Measurements from ENCODE around the gene MTX1.
"Not testable (repeated sequence)": the region's sequence is repeated elsewhere in the genome, so short reads cannot be mapped to it uniquely, and the experiment has no call there.

MTX1 gene

DNA sequence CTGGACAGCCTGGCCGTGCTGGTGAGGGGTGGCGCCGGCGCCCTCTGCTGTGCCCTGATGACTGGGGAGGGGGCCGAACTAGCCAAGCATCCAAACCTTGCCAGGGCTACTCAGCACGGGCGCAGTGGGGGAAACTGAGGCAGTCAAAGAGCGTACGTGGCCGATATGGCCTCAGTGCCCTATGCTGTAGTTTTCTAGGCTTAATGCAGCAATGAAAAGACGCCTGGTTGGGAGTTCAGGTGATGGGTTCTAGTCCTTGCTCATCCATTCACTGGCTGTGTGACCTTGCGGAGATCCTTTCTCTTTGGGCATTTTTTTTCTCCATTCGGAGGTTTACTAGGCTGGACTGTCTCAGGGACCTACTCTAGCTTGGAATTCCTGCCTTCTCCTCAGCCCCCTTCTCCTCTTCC lies 822 bp downstream of the MTX1 start:
- DNase-seq: no peak

DNA sequence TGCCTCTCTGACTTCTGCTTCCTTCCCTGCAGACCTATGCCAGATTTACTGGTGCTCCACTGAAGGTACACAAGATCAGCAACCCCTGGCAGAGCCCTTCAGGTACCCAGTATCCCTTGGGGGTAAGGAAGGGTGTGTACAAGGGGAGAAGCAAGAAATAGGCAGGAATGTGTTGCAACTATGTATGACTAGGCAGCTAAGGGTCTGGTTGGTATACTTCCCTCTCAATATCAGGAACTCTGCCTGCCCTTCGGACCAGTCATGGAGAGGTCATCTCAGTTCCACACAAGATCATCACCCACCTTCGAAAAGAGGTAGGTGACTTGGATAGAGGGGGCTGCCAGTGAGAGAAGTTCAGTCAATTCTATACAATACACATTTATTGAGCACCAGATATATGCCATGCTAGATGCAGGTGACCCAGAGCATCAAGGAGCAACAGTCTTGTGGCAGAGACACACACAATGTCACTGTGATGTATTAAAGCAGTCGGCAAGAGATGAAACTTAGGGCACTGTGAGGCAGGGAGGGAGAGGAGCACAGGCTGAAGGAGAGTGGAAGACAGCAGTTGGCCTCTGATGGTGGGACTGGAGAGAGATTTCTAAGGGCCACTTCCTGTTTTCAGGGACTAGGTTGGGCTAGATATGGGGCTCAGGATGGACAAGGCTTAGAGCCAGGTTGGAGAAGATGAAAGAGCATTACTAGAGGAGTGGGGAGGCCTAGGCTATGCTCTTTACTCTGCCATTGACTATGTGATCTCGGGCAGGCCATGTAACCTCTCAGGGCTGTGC lies 2.0 kb downstream of the MTX1 start:
- no peak for DNase-seq

DNA sequence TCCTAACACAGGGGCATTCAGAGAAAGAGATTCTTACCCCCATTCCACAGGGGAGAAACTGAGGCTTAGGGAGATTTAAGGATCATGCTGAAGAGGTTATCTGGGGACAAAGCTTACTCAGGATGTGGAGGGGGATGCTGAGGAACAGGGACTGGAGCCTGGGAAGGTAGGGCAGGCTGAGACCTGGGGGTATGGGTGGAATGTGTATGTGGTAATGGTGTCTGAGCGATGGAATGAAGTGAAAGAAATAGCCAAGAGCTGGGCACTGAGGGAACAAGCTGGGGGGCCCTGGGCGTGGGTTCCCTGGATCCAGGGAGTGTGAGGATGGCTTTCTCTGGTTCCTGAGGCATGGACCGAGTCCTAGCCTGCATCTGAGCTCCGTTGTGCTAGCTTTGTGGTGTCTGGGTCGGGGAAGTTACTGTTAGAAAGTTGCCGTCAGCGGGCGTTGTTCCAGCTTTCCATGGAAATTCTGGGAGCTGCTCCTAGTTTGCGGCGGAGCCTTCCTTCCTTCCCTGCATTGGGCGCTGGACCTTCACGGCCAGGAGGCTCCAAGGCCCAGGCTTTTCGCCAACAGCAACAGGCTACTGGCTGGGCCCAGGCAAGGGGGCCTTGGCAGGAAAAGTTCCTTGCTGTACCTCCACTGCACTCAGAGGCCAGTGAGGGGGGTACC lies 3.0 kb downstream of the MTX1 start:
- DNase-seq: not testable (repeated sequence)

DNA sequence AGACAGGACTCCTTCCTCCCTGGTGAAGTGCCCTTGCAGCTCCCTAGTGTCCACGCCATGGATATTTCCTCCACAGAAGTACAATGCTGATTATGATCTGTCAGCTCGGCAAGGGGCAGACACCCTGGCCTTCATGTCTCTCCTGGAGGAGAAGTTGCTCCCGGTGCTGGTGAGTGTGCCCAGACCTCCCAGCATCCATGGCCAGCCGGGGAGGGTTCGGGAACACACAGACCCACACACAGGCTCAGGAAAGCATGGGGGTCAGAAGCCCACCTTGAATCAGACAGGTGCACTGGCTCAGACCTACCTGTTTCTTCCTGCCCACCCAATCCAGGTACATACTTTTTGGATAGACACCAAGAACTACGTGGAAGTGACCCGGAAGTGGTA lies 3.6 kb downstream of the MTX1 start:
- not testable (repeated sequence) for DNase-seq

DNA sequence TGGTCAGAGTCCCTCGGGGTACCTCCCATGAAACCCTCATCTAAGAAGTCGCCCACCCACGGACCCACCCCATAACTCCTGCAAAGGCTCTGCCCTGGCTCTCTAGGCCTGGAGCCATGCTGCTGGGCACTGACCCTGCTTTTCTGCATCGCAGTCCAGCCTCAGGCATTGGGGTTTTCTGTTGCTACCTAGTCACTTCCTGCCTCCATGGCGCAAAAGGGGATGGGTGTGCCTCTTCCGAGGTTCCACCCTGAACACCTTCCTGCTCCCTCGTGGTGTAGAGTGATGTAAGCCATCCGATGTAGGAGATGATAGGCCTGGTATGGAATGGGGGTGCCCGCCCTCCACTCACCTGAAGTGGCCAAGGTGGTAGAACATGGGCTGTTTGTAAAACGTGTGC lies 6.2 kb downstream of the MTX1 start:
- DNase-seq: not testable (repeated sequence)

DNA sequence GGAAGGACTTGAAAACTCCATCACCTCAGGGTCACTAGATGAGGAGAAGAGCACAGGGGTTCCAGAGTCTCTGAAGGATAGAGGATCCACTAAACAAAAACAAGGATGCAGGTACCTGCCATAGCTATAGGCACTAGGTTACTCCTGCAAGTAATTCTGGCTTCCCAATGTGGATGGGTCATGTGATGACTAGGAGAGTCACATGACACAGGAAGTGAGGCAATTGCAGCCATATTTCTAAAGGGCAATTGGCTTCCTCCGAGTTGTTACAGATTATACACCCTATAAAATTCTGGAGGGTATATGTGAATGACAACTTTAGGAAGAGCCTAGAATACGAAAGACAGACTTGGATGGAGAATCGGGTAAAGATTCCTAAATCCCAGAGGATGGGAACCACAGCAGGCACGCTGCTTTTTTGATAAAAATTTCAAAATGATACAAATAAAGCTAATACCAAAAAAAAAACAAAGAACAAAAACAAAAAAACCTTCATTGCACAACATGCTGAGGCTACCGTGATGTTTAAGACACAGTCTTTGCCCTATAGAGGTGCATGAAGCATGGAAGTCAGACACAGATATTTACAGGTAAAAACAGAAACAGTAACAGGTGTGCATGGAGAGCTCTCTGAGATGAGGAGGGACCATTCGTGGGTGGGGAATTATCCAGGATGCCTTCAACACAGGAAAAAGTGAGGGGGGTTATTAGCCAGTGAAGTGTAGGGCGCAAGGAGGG lies 10.5 kb downstream of the MTX1 start:
- DNase-seq: peak; percentile 86

DNA sequence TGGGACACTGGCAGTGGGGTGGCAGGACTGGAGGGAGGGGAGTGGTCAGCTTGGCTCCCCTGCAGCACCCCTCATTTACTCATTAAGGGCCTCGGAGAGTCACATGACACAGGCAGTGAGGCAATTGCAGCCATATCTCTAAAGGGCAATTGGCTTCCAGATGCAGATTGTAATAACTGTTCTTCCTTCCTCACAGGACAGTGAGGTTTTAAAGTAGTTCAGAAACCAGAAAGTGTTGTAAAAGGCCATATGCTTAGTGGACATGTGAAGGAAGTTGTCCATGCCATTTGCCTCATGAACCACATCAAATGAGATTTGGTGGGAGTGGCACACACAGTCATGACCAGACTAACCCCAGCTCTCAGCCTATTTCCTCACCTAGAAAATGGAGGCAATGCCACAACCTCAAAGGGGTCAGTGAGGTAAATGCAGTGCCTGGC lies 11.1 kb downstream of the MTX1 start:
- peak; percentile 43 for DNase-seq

DNA sequence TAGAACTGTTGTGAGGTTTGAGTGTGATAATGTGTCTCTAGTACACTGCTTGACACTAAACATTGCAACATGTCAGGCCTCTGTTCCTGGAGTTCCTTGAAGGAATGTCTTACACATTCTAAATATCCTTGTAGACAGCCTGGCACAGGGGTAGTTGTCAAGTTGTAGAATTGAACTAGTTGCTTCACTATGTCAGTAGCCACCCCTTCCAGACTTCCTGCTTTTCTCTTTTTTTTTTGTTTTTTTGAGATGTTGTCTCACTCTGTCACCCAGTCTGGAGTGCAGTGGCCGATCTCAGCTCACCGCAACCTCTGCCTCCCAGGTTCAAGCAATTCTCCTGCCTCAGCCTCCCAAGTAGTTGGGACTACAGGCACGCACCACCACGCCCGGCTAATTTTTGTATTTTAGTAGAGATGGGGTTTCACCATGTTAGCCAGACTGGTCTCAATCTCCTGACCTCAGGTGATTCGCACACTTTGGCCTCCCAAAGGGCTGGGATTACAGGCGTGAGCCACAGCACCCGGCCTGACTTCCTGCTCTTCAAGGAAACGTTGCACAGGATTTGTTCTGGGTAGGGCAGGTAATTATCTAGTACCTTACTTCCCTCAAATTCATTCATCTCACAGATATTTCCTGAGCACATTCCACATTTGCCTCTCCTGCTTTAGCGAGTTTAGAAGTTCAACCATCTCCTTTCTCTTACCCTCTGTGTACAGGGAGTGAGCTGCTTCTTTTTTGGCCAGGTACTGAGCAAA lies 11.9 kb downstream of the MTX1 start:
- not testable (repeated sequence) for DNase-seq

DNA sequence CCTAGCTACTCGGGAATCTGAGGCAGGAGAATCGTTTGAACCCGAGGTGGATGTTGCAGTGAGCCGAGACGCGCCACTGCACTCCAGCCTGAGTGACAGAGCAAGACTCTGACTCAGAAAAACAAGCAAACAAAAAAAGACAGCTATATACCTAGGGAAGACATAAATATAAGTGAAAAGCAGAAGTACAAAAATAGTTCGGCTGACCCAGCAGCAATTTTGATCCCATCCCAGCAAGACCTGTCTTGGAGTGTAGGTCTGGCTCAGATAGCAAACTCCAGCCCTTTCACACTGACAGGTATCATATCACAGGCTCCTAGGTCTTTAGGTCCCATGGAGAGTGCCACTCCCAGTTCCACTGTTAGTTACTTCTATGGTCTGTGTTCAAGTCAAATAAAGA lies 14.6 kb downstream of the MTX1 start:
- DNase-seq: no peak

DNA sequence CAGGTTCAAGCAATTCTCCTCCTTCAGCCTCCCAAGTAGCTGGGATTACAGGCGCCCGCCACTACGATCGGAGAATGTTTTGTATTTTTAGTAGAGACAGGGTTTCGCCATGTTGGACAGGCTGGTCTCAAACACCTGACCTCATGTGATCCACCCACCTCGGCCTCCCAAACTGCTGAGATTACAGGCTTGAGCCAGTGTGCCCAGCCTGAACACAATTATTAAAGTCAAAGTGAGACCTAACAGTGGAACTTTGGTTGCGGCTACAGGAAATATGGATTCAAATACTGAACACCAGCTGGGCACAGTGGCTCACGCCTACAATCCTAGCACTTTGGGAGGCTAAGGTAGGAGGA lies 16.9 kb downstream of the MTX1 start:
- DNase-seq: not testable (repeated sequence)

DNA sequence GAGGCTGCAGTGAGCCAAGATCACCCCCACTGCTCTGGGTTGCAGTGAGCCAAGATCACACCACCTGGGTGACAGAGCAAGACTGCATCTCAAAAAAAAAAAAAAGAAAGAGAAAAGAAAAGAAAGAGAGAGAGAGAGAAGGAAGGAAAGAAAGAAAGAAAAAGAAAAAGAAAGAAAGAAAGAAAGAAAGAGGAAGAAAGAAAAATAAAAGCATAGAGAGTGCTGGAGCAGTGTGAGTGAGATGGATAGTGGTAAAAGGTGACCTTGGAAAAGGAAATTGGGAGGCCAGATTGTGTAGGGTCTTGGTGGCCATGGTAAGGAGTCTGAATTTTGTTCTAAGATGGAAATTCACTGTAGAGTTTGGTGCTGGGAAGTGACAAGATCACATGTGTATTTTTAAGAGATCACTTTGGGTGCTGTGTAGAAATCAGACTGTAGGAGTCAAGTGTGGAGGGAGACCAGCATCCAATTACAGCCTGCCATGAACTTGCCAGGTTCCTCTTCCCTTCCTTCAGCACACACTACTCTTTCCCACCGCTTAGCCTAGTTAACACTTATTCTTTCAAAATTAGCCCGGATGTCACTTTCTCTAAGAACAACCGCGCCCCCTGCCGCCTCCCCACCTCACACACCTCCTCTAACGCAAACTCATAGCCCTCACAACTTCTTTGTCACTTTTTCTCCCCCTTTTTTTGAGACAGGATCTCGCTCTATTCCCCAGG lies 17.9 kb downstream of the MTX1 start:
- DNase-seq: peak; percentile 74

DNA sequence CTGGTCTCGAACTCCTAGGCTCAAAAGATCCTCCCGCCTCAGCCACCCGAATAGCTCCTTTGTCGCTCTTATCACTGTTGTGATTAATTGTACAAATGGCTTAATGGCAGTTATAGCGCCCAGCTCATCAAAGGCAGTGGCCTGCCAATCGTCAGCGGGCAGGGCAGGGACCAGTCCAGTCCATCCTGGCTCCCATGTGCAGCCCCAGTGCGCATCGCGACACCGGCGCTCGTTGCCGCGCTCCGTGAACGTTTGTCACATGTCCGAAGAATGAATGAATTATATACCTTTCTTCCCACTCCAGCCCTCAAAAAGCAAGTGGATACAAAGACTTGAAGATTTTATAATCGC lies 18.4 kb downstream of the MTX1 start:
- peak; percentile 57 for DNase-seq

DNA sequence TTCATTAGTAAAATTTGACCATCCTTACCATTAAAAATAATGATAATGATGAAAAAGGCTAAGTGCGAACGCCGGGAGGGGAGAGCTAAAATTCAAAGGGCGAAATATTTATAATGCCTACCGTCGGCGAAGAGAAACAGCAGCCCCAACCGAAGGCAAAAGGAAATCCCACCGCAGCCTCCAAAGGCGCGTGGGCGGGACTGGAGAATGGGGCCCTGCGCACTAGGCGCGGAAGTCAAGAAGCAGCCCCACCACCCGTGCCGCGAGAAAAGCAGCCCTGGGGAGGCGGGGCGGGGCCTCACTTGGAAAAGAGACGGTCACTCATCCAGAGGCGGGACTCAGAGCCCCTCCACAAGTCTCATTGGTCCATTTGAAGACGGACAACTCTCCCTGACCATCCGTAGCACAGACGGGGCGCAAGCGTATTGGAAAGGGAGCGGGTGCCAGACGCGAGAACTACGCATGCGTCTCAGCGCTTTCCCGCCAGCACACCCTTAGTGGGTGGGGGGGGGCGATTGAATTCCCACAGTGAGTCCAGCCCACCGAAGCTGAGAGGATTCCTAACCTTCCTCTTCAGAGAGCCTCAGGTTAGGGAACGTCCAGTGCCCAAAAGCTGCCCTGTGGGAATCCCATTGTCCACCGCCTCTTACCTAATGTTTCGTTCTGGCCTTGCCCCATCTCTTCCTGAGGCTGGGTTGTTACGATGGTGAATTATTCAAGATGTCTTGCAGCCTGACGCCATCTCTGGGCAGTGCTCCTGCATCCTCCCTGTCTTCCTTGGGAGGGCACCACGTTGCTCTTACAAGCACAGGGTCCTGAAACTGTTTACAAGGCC lies 19.0 kb downstream of the MTX1 start:
- peak; percentile 100 for DNase-seq

DNA sequence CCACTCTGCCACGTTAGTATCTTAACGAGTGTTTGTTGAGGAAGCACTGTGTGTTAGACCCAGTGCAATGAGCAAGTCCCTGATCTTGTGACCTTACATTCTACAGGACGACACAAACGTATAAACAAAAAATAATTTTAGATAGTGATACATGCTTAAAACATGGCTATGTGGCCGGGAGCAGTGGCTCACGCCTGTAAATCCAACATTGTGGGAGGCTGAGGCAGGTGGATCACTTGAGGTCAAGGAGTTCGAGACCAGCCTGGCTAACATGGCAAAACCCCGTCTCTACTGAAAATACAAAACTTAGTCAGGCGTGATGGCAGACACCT lies 19.6 kb downstream of the MTX1 start:
- DNase-seq: no peak

DNA sequence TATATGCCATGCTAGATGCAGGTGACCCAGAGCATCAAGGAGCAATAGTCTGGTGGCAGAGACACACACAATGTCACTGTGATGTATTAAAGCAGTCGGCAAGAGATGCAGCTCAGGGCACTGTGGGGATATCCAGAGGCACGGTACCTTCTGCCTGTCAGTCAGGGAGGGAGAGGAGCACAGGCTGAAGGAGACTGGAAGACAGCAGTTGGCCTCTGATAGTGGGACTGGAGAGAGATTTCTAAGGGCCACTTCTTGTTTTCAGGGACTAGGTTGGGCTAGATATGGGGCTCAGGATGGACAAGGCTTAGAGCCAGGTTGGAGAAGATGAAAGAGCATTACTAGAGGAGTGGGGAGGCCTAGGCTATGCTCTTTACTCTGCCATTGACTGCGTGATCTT lies 22.8 kb downstream of the MTX1 start:
- DNase-seq: not testable (repeated sequence)

DNA sequence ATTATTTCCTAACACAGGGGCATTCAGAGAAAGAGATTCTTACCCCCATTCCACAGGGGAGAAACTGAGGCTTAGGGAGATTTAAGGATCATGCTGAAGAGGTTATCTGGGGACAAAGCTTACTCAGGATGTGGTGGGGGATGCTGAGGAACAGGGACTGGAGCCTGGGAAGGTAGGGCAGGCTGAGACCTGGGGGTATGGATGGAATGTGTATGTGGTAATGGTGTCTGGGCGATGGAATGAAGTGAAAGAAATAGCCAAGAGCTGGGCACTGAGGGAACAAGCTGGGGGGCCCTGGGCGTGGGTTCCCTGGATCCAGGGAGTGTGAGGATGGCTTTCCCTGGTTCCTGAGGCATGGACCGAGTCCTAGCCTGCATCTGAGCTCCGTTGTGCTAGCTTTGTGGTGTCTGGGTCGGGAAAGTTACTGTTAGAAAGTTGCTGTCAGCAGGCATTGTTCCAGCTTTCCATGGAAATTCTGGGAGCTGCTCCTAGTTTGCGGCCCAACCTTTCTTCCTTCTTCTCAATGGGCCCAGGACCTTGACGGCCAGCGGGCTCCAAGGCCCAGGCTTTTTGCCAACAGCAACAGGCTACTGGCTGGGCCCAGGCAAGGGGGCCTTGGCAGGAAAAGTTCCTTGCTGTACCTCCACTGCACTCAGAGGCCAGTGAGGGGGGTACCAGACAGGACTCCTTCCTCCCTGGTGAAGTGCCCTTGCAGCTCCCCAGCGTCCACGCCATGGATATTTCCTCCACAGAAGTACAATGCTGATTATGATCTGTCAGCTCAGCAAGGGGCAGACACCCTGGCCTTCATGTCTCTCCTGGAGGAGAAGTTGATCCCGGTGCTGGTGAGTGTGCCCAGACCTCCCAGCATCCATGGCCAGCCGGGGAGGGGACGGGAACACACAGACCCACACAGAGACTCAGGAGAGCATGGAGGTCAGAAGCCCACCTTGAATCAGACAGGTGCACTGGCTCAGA lies 23.8 kb downstream of the MTX1 start:
- DNase-seq: not testable (repeated sequence)

DNA sequence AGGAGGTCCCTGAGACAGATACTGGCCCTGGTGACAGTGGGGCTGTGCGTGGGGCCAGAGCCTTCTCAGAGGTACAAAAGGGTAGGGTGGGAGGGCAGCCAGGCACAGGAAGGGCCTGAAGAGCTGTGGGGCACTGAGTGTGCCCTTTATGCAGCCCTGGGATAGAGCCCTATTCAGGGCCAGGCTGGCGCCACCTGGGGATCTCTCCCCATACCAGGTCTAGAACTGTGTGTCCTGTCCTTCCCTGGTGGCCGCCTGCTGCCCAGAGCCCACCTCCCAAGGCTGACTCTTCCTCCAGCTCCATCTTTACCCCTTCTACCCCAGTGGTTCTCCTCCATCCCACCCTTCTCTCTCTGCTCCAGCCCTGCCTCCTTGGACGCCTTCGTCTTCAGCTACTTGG lies 25.0 kb downstream of the MTX1 start:
- not testable (repeated sequence) for DNase-seq

DNA sequence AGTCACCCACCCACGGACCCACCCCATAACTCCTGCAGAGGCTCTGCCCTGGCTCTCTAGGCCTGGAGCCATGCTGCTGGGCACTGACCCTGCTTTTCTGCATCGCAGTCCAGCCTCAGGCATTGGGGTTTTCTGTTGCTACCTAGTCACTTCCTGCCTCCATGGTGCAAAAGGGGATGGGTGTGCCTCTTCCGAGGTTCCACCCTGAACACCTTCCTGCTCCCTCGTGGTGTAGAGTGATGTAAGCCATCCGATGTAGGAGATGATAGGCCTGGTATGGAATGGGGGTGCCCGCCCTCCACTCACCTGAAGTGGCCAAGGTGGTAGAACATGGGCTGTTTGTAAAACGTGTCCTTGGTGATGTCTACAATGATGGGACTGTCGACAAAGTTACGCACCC lies 26.9 kb downstream of the MTX1 start:
- DNase-seq: not testable (repeated sequence)

DNA sequence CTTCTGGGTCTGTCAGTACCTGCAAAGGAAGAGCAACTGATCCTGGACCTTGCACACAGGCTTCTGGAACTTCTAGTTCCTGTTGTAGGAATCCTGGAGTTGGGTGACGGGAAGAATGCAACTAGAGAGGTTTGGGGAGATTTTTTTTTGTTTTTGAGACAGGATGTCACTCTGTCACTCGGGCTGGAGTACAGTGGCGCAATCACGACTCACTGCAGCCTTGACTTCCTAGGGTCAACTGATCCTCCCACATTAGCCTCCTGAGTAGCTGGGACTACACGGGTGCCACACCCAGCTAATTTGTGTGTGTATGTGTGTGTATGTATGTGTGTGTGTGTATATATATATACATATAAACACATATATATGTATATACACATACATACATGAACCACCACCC lies 28.0 kb downstream of the MTX1 start:
- DNase-seq: no peak

DNA sequence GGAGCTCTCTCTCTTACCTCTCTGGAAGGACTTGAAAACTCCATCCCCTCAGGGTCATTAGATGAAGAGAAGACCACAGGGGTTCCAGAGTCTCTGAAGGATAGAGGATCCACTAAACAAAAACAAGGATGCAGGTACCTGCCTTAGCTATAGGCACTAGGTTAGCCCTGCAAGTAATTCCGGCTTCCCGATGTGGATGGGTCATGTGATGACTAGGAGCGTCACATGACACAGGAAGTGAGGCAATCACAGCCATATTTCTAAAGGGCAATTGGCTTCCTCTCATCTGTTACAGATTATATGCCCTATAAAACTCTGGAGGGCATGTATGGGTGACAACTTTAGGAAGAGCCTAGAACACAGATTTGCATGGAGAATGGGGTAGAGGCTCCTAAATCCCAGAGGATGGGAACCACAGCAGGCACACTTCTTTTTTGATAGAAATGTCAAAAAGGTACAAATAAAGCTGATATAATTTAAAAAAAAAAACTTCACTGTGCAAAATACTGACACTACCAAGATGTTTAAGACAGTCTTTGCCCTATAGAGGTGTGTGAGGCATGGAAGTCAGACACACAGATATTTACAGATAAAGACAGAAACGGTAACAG lies 32.7 kb downstream of the MTX1 start:
- DNase-seq: peak; percentile 84

Data from DMS153 (cell line).